NCI-H524 treated with DMSO at 0.1 percent for 48 hours (cell line): Measurements from ENCODE around the gene ZG16.
A peak's percentile ranks its signal among the peaks of the same experiment; 100 is the strongest.

Experiments
- DNase-seq: peaks from one replicate; lab custom pipeline; 2025; lab: John Stamatoyannopoulos, UW

The ZG16 gene

GRCh38 chr16:29809850-29810698 lies 32.0 kb downstream of the ZG16 start:
- no peak for DNase-seq

GRCh38 chr16:29810699-29811169 lies 32.7 kb downstream of the ZG16 start:
- DNase-seq = no peak

GRCh38 chr16:29811170-29811895 lies 33.3 kb downstream of the ZG16 start:
- peak; percentile 76 for DNase-seq

- DNase-seq = peak; percentile 53
Observed at GRCh38 chr16:29811896-29812665, 34.0 kb downstream of the ZG16 start, which contains the start of gene PRRT2. PRRT2 (plus strand) TSS chr16:29812193; CDS start chr16:29813055, 862 bp downstream.

GRCh38 chr16:29812754-29813643 lies 34.9 kb downstream of the ZG16 start:
- DNase-seq = no peak

- DNase-seq = no peak
Observed at GRCh38 chr16:29813644-29814562, 35.8 kb downstream of the ZG16 start.

GRCh38 chr16:29814592-29814991 lies 36.5 kb downstream of the ZG16 start:
- no peak for DNase-seq

- DNase-seq = no peak
Observed at GRCh38 chr16:29815032-29815721, 37.1 kb downstream of the ZG16 start.

- peak; percentile 96 for DNase-seq
Observed at GRCh38 chr16:29815793-29816693, 38.0 kb downstream of the ZG16 start, which contains the start of gene PAGR1. PAGR1 (plus strand) TSS chr16:29816152; CDS start chr16:29816526, 374 bp downstream.

GRCh38 chr16:29816694-29817441 lies 38.8 kb downstream of the ZG16 start:
- no peak for DNase-seq

GRCh38 chr16:29818082-29818481 lies 40.0 kb downstream of the ZG16 start:
- no peak for DNase-seq

GRCh38 chr16:29819506-29819905 lies 41.5 kb downstream of the ZG16 start:
- DNase-seq = no peak

GRCh38 chr16:29820271-29820701 lies 42.2 kb downstream of the ZG16 start, which contains the start of gene MVP:
MVP (plus strand) TSS chr16:29820462; CDS start chr16:29830550, 10,088 bp downstream.
- peak; percentile 86 for DNase-seq

- no peak for DNase-seq
Observed at GRCh38 chr16:29820730-29821642, 42.9 kb downstream of the ZG16 start.

GRCh38 chr16:29821643-29822115 lies 43.6 kb downstream of the ZG16 start:
- no peak for DNase-seq

GRCh38 chr16:29824589-29825144 lies 46.6 kb downstream of the ZG16 start:
- DNase-seq = no peak
